AG04450 (cell line): Measurements from ENCODE around the gene ANKRD7. TPM values are rescaled to one million over a fixed set of nuclear protein-coding genes. Genes with fewer than 3 reads are reported as not detected.
A peak's percentile ranks its signal among the peaks of the same experiment; 100 is the strongest.

Source experiments
- CTCF ChIA-PET: fragments of 300-600, 350-600 bp; formaldehyde crosslinking; extraction: SDS; loops from one replicate; lab custom pipeline; 2022; ENCODE audit warnings: antibody characterized with exemption, inconsistent platforms; lab: Charles Lee
- POLR2A ChIA-PET: fragments of 350-600 bp; formaldehyde crosslinking; extraction: SDS; loops from one replicate; lab custom pipeline; 2021; ENCODE audit warnings: antibody characterized with exemption, inconsistent platforms; lab: Yijun Ruan, JAX
- DNase-seq: peaks from one replicate; pipeline ENCODE4 v3.0.0-alpha.2; 2011; ENCODE audit warnings: low read depth, low spot score
- H3K27ac ChIP-seq: one replicate; pipeline ENCODE4 v1.5.1; 2012; ENCODE audit warnings: low read depth, low read length, control low read depth
- H3K27me3 ChIP-seq: one replicate; pipeline ENCODE4 v1.6.0; 2012; ENCODE audit warnings: low read length; ENCODE audit not compliant: control insufficient read depth, insufficient read depth
- H3K4me3 ChIP-seq: 2 replicates; pipeline ENCODE4 v1.5.1; 2011; ENCODE audit warnings: mild to moderate bottlenecking, low read depth, low read length, control low read depth
- H3K9me3 ChIP-seq: 2 replicates; pipeline ENCODE4 v1.5.1; 2012; ENCODE audit warnings: low read length; ENCODE audit not compliant: control insufficient read depth, insufficient read depth
- CTCF ChIP-seq: IDR thresholded peaks from 2 replicates; pipeline ENCODE4 v1.5.1; 2011; ENCODE audit warnings: low read depth, low read length, control low read depth, inconsistent platforms
- polyA plus RNA-seq: library from polyadenylated mRNA; depleted of rRNA; stranded (reverse); fragments of >200 nt; gene quantifications from 2 replicates; pipeline ENCODE4 v1.2.3, GENCODE V29; 2011

ANKRD7 gene
- polyA plus RNA-seq, 1 experiment, result 0.50 TPM

DNA sequence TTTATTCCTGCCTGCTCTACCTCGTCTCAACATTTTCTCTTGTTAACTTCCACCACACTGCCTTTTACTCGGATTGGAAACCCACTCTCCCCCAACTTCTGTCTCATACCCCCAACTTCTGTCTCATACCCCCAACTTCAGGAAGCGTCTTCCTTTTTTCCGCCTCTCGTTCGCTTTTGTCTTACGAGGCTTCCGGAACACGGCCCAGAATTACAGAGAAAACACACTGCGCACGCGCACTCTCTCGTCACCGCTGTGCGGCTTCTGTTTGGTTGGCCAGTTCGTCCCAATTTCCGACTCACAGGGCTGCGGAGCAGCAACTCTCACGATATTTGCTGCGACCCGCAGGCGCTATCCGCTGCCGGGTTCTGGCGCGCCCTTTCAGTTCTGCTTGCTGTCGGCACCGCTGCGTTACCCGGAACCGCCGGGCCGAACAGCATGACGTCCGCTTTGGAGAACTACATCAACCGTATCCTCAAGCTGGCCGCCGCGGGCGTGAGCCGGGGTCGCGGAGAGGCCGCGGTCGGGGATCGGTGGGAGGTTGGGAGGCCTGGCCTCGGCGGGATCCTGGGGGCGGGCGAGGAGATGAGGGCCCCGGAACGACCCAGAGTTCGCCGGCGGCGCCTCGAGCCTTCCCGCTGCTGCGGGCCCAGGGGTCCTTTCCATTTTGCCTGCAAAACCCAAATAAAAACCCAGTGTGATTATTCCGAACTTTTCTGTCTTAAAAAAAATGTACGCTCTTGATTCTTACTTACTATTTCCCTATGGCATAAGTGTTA is 40.5 kb upstream of the ANKRD7 start, which contains the start of gene LSM8:
Gene LSM8 (plus strand): TSS at position 379 of the 779 bp plus-strand sequence. CDS start 60 bp downstream, at position 439.
- CTCF ChIA-PET, result interaction anchor here (2.8 kb wide), 1 partner anchor 12 kb away, joined by 20 read pairs; no protein-coding TSS in a partner anchor
- peak; percentile 98 for DNase-seq
- no peak for TF ChIP-seq CTCF
- POLR2A ChIA-PET, result no interaction called here
- H3K4me3 ChIP-seq, result peak within 1 kb of the TSS; percentile 61
- peak within 1 kb of the TSS; percentile 92 for H3K27ac ChIP-seq
- H3K27me3 ChIP-seq, result no peaks in the 10 kb centered on the region
- no peaks in the 10 kb centered on the region for H3K9me3 ChIP-seq

- Histone ChIP-seq H3K4me3 (peak overlapping the region; percentile 61), H3K9me3 (no peaks in the 10 kb centered on the region), H3K27me3 (no peaks in the 10 kb centered on the region), H3K27ac (peak overlapping the region; percentile 83)
- DNase-seq, result no peak
- CTCF ChIA-PET, result interaction anchor here (2.8 kb wide), 1 partner anchor 11 kb away, joined by 20 read pairs; no protein-coding TSS in a partner anchor
- POLR2A ChIA-PET, result no interaction called here
- no peak for TF ChIP-seq CTCF
Observed at GRCh38 chr7:118184565-118184940, 40.0 kb upstream of the ANKRD7 start.

- CTCF ChIA-PET, result interaction anchor here (0.6 to 2.8 kb wide), 2 partner anchors 10 to 30 kb away, joined by 3 to 20 read pairs; no protein-coding TSS in a partner anchor
- Histone ChIP-seq H3K27ac (no peak overlapping the region), H3K9me3 (no peaks in the 10 kb centered on the region), H3K4me3 (peak overlapping the region; percentile 61), H3K27me3 (no peaks in the 10 kb centered on the region)
- peak; percentile 1 for DNase-seq
- TF ChIP-seq CTCF, result no peak
- POLR2A ChIA-PET, result no interaction called here
Observed at GRCh38 chr7:118185163-118185860, 39.2 kb upstream of the ANKRD7 start.

DNA sequence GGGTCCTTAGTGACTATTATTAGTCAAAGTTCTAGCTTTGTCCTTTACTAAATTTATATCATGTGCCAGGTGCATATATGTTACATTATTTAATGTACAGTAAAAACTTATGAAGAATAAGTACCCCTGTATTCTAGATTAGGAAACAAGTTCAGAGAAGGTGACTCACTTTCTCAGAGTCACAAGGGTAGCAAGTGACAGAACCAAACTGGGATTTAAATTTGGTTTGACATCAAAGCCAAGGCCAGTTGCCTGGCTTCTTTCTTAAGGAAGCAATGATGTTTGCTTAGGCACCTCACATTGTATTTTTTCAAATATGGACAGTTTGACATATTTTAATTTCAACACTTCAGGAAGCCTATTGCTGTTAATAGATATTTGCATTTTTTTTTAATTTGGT is 38.0 kb upstream of the ANKRD7 start:
- H3K4me3 ChIP-seq, result no peak overlapping the region

More for the DNA sequence above, 38.0 kb upstream of the ANKRD7 start:
- POLR2A ChIA-PET, result no interaction called here
- Histone ChIP-seq H3K27ac (no peak overlapping the region), H3K9me3 (no peaks in the 10 kb centered on the region), H3K27me3 (no peaks in the 10 kb centered on the region)
- CTCF ChIA-PET, result interaction anchor here (2.8 kb wide), 1 partner anchor 9 kb away, joined by 20 read pairs; no protein-coding TSS in a partner anchor
- TF ChIP-seq CTCF, result no peak
- DNase-seq, result no peak
